Right kidney (tissue), 1 donor: ENCODE results near the gene GPATCH3.
"Not testable (repeated sequence)": the region's sequence is repeated elsewhere in the genome, so short reads cannot be mapped to it uniquely, and the experiment has no call there.

Source experiments
- DNase-seq: peaks from one replicate; pipeline ENCODE4 v3.0.0-alpha.2; 2016

GPATCH3 gene

GRCh38 chr1:26847826-26848225 is 52.4 kb downstream of the GPATCH3 start:
- DNase-seq = not testable (repeated sequence)

GRCh38 chr1:26844424-26845196 is 55.7 kb downstream of the GPATCH3 start:
- DNase-seq = no peak
